ENCODE measurements around the gene PRKACA.

- TF ChIP-seq CTCF (IDR thresholded peaks at IDR 0.05) (no peak), POLR2A (IDR thresholded peaks at IDR 0.05) (no peak)
Observed at GRCh38 chr19:14115756-14116155, 1.8 kb downstream of the PRKACA start.
